HG03135 (cell line): ENCODE data around the gene PACS1.
"Not testable (repeated sequence)": the region's sequence is repeated elsewhere in the genome, so short reads cannot be mapped to it uniquely, and the experiment has no call there.

Source experiments
- ATAC-seq: cut with Tn5 transposase; IDR thresholded peaks from one replicate; pipeline ENCODE4 v1.9.1; 2021; ENCODE audit warnings: mild to moderate bottlenecking, moderate library complexity; ENCODE audit not compliant: unreplicated experiment

The PACS1 gene

DNA sequence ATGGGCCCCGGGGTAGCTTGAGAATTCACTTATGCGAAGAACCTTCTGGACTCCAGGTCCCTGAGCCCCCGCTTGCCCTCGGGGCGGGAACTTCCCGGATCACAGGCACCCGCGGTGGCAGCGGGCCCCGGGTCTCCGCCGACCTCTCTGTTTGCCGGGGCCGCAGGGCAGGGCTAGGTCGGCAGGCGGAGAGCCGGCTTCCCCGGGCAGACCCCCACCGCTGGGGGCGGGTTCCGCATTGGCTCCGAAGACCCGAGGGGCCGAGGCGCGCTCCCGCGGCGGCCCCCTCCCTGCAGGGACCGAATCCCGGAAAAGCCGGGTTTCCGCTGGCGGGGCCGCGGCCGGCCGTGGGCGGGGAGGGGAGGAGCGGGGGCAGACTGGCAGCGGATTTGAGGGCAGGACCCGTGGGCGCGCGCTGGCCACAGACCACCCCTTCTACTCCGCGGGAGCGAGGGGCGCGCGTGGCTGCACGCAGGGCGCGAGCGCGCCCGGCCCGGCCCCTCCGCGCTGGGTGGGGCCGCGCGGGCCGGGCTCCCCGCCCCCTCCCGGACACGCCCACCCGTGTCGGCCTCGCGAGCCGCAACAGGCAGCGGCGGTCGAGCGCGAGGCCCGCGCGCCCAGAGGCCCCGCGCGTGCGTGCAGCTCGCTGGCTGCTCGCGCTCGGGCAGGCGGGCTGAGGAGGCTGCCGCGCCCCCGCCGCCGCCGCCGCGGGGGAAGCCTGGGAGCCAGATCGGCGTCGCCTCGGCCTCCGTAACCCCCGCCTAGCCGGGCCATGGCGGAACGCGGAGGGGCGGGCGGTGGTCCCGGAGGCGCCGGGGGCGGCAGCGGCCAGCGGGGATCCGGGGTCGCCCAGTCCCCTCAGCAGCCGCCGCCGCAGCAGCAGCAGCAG lies at the start of gene PACS1:
PACS1 (plus strand) TSS at position 558 of the 889 bp plus-strand sequence; CDS start at position 773, 215 bp downstream.
- ATAC-seq: peak; percentile 39

DNA sequence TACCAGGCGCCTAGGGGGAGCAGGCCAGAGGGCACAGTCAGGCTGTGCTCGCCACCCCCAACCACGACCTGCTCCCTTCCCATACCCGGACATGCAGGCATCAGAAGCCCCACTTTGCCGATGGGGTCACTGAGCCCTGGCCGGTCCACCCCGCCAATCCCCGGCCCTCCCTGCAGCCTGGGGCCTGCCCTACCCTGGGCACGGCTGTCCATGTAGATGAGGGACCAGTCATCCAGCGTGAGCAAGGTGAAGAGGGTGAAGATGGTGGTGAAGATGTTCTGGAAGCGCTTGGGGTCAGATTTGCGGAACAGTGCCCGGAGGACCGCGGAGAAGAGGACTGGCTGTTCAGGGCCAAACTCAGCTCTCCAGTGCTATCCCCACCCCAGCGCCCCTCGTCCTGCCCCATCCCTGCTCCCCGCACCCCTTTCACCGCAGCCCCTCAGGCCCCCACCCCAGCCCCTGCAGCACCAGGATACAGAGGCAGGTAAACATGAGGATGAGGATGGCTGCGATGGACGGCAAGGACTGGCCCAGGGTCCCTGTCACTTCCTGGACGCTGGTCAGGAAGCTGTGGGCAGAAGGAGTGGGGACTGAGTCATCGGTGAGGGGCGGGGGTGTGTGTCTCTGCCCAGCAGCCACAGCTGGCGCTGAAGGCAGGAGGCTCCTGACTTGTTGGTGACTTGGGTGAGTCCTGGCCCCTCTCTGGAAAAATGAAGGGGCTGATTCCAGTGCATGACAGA lies 49.3 kb upstream of the PACS1 start:
- ATAC-seq: no peak

DNA sequence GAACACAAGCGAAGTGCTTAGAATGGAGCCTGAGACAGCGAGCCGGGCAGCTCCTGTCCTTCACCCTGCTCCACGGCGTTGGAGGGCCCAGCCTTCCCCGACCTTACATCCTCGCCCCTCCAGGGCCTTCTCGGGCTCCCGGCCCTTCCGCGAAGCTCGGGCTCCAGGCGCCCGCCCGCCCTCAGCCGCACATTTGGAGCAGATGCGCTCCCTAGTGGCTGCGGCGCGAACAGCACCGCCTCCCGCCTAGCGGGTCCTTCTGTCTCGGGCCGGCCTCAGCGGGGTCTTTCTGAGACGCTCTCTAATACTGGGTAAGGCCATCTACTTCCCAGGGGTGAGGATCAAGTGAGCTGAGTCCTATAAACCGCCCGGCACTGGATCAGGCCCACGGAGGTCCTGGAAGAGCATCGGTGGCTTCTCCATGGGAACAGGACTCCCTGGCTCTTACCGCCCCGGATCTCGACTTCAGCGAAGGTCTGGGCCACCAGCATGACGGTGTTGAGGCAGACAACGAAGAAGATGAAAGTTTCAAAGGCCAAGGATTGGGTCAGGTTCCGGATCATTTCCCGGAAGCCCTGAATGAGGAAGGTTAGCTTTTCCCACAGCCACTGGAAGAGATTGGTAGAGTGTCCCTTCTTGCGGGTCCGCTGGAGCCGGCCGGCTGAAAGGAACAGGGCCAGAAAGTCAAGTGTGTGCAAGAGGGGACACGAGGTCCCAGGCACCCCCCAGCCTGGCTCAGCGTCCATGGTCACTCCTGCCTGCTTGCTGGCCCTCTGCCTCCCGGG lies 47.5 kb upstream of the PACS1 start:
- ATAC-seq: no peak

DNA sequence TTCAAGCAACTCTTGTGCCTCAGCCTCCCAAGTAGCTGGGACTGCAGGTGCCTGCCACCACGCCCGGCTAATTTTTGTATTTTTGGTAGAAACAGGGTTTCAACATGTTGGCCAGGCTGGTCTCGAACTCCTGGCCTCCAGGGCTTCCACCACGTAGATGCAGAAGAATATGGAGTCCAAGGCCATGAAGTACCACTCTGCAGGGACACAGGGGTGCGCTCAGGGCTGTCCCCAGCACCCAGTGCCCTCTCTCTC lies 47.0 kb upstream of the PACS1 start:
- not testable (repeated sequence) for ATAC-seq

DNA sequence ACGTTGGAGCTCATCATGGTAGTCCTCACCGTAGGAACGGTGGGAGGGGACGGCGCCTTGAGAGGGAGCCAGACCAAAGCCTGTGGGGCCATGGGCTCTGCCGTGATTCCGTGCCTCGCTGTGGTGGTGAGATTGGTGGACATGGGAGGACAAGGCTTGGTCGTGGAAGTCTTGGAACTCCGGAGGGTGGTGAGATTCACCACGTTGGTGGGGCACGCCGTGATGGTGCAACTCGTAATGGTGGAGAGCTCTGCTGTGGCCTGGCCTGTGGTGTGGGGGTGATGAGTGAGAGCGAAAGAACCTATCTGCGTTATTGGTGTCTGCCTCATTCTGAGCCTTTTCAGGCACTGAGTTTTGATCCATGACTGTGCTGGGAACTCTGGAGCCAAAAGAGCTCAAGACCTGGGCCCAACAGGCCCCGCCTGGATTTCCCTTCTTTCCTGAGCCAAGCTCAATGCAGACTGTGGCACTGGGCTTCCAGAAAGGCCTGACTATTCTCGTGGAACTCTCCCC lies 44.0 kb upstream of the PACS1 start, which contains the start of gene CATSPER1:
CATSPER1 (minus strand) TSS at position 463 of the 513 bp plus-strand sequence; CDS start at position 363, 100 bp downstream.
- ATAC-seq: no peak

DNA sequence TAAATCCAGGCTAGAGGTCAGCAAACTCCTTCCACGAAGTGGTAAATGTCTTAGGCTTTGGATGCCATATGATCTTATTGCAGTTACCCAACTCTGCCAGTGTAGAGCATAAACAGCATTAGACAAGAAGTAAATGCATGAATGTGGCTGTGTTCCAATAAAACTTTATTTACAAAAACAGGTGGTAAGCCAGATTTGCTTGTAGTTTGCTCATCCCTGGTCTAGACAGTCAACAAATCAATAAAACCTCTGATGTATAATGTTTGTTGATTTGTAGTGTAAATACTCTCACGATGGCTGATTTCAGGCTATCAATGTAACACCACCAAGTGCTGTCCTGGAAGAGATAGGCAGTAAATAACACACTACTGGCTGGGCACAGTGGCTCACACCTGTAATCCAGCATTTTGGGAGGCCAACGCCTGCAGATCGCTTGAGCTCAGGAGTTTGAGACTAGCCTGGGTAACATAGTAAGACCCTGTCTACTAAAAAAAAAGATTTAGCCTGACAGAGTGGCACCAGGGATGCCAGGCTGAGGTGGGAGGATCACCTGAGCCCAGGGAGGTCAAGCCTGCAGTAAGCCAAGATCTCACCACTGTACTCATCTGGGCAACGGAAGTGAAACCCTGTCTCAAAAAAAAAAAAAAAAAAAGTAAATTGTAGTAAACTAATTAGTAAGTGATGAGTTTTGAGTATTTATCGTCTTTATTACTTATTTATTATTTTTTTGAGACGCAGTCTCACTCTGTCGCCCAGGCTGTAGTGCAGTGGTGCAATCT lies 36.9 kb upstream of the PACS1 start:
- ATAC-seq: no peak

DNA sequence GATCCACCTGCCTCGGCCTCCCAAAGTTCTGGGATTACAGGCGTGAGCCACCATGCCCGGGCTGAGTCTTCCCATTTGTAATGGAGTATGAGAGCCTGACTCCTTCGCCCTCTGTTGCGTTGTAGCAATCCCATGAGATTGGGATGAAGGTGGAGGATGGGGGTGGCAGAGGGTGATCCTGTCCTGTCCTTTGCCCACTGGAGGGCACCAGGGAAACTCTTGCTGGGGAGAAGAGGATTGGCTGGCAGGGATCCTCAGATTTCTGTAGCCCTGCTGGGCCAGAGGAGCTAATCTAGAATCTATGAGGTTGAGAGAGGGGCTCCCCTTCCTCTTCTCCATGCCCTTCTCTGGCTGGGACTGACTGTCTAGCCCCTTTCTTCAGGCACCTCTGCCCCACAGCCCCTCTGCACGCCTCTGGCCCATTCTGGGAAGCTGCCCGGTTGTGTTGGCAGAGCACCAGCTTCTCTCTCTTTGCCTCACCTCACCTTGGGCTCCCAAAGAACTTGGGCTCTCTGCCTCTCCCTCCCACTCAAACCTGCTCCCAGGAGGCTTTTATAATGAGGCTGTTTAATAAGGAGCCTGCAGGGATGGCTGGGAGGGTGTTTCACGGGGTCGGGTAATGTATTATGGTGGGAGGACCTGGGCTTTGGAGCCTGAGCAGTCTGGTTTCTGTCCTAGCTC lies 34.3 kb upstream of the PACS1 start:
- ATAC-seq: no peak

DNA sequence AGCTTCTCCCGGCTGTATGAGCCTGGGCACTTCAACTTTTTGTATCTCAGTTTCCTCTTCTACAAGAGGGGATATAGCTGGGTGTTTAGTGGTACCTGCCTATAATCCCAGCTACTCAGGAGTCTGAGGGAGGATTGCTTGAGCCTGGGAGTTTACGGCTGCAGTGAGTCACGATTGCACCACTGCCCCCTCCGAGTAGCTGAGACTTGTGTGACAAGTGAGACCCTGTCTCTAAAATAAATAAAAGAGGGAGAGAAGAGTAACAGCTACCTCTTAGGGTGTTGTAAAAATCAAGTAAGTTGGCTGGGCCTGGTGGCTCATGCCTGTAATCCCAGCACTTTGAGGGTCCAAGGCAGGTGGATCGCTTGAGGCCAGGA lies 33.8 kb upstream of the PACS1 start:
- ATAC-seq: no peak

DNA sequence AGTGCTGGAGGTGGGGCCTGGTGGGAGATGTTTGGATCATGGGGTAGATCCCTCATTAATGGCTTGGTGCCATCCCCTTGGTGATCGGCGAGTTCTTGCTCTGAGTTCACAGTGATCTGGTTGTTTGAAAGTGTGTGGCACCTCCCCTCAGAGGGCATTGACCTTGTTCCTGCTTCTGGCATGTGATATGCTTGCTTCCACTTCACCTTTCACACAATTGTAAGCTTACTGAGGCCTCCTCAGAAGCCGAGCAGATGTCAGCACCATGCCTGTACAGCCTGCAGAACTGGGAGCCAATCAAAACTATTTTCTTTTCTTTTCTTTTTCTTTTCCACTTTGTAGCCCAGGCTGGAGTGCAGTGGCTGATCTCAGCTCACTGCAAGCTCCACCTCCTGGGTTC lies 32.7 kb upstream of the PACS1 start:
- ATAC-seq: no peak

DNA sequence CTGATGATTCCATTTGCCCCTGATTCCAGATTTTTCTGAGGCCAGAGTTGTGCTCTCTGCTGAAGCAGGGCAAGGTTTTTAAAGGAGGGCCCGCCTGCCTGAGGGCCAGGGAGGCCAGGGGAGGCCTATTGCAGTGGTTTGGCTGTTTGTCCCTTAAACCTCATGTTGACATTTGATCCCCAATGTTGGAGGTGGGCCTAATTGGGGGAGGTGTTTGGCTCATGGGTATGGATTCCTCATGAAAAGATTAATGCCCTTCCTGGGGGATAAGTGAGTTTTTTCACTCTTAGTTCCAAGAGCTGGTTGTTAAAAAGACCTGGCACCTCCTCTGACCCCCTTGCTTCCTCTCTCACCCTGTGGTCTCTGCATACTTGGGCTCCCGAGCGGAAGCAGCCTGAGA lies 30.3 kb upstream of the PACS1 start:
- no peak for ATAC-seq

DNA sequence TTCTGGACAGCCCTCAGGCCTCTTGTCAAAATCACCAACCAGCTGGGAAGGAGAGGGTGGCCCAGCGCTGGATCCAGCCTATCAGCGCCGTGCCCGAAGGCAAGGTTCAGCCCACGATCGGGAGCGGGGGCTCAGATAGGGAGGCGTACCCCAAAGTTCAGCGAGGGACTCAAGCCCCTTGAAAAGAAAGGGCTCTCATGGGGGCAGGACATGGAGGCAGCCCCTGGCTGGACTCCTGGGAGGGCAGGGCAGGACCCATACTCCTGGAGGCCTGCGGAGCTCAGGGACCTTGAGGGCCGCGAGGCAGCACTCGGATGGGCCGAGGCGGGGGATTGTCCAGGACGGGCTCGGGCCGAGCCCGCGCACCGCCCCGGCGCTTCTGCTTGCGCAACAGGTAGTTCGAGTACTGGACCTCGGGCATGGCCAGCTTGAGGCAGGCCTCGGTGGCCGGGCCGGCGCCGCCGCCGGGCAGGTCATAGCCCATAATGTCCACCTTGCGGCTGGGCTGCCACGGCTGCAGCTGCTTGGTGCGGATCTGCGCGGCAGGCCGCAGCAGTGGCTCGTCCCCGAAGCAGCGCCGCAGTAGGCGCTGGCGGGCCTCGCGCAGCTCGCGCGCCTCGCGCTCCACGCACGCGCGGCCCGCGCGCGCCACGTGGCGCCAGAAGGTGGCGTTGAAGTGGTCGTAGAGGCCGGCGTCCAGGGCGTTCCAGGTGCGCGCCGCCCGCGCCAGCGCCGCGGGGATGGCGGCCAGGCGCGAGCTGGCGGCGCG lies 27.7 kb upstream of the PACS1 start:
- ATAC-seq: no peak

DNA sequence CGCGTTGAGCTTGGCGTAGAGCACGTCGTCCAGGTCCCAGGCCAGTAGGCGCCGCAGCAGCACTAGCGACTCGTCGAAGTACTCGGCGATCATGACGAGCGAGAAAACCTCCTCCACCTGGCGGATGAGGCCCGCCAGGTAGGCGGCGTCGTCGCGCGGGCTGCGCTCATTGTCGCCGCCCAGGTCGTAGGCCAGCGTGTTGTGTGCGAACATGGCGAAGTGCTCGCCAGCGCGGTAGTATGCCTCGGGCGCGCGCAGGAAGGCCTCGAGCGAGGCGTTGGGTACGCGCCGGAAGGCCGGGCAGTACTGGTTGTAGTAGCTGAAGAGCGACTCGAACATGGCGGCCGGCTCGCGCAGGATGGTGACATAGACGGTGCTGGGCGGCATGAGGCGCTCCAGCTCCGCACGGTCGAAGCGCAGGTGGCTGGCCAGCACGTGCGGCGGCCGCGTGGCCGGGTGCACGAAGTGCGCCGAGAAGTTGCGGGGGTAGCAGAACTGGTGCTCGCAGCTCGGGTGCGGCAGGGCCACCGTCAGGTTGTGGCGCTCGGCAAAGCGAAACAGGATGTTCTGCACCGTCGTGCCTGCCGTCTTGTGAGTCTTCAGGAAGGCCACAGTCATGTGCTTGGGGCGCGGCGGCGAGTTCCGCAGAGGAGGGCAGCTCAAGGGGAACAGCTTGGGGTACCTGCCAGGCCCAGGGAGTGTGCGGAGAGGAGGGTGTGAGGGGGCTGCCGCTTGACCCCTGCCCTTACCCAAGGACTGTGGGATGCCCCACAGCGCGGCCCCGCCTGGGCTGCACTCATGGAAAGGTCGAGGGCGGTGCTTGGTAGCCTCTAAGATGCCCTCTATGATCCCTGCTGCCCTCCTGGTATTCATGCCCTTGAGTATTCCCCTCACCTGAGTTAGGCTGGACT lies 26.8 kb upstream of the PACS1 start:
- no peak for ATAC-seq

DNA sequence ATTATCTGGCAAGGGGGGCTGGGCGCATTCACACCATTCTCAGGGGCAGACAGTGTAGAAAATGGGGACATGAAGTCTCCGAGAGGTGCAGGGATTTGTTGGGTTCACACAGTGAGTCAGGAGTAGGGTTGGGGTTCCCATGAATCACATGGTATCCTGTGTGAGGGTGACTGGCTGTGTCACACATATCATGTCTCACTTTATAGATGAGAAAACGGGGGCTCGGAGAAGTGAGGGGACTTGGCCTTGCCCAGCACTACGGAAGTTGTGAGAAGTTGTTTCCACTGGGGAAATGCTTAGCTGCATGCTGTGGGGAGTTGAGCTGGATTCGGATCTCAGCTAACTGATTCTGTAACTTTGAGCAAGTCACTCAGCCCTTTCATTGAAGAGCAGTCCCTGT lies 25.3 kb upstream of the PACS1 start:
- ATAC-seq: no peak

DNA sequence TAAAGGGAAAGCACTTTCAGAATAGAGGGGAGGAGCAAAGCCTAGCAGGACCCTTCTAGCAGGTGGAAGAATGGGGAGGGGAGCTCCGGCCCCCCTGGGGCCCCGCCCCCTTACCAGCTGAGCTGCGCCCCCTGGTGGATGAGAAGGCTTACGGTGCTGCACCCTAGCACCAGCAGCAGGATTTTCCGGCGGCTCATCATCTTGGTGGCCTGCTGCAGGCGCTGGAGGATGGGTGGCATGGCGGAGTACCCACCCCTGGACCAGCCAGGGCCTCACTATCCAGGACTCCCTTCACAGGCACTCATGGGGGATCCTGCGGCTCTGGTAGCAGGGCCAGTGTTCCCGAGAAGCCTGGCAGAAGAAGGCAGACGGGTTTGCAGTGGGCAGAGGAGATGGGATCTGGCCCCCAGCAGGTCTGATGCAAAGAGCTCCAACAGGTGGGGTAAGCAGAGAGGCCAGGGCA lies 24.9 kb upstream of the PACS1 start:
- ATAC-seq: no peak

DNA sequence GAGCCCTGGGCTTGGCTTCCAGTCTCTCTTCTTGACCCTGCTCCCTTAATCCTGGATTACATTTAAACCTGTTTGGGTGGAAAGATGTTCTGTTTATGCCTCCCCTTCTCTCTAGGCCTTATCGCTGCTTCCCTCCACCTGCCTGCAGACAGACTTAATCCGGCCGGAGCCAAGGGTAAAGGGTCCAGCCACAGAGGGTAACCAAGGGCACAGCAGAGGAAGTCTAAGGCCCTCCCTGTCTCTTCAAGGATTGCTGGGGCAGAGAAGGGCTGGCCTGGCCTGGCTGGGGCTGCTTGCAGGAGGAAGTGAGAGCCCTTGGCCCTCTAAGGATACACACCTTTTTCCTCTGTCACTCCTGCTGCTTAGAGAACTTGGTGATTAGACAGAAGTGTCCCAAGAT lies 23.2 kb upstream of the PACS1 start:
- no peak for ATAC-seq

DNA sequence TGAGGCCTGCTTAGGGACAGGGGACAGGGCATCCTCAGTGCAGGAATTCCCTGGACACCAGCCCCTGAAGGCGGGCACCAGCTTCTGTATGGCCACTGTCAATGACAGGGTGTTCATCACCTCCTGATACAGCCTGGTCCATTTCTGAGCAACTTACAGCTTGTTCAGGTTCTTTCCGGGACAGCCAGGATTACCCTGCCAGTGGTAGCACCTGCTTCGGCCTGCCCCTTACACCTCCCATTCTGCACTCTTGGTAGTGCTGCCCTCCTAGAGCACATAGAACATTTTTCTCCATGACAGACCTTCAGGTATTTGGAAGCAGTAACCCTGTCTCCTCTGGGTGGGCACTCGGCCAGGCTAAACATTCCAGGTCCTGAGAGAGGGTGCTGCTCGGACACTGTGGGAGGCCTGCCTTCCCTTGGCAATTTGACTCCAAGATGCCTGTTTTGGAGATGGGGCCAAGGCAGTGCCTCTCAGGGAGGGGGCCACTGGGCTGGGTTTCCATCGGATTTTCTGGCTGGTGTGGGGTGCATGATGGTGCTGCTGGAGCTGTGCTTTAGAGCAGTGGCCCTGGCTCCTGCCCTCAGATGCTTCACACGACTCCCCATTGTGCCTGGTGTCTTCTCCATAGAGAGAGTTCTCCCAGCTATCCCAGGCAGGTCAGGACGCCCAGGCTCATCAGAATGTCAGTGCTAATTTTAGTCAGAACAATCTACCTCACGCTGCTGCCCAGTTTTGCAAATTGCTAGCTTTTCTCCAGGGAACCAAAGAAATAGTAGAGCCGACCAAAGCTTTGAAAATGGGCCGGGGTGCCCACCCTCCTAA lies 22.3 kb upstream of the PACS1 start:
- no peak for ATAC-seq
